Esophagus squamous epithelium (tissue), 4 donors: ENCODE results near the gene RUNX1.

Experiments used
- POLR2A ChIP-seq, 4 donors: fragments of 450-650 bp; IDR thresholded peaks; one replicate each; pipeline ENCODE4 v1.6.1; 2017; ENCODE audit warnings: antibody characterized with exemption in 4 of 4, mild to moderate bottlenecking in 4 of 4, moderate library complexity in 3 of 4
- TF ChIP-seq, protein P1 (sequence below), 6 experiments: fragments of 450-650 bp in 4 of 6; fragments of 200-600 bp in 2 of 6; sonication (generic) in 2 of 6; IDR thresholded peaks; one replicate each; pipeline ENCODE4 v1.5.1; 2016 to 2019; ENCODE audit warnings: antibody characterized with exemption in 6 of 6, mild to moderate bottlenecking in 4 of 6, moderate library complexity in 4 of 6

DNA sequence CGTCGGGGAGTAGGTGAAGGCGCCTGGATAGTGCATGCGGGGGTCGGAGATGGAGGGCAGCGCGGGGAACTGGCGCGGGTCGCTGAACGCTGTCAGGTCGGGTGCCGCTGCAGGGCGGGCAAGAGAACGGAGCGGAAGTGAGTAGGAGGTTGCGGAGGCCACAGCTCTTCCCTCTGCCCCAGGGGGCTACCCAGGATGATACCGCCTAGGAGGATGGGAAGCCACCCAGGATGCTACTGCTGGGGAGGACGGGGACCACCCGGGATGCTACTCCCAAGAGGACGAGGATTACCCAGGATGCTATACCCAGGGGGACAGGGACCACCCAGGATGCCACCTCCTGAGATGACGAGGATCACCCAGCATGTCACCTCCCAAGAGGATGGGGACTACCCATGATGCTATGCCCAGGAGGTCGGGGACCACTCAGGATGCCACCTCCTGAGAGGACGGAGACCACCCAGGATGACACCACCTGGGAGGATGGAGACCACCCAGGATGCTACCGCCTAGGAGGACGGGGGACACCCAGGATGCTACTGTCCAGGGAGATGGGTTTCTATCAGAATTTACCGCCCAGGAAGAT, 256.5 kb downstream of the RUNX1 start:
- no peak for TF ChIP-seq POLR2A (IDR thresholded peaks at IDR 0.05)
- TF ChIP-seq, protein P1, sequence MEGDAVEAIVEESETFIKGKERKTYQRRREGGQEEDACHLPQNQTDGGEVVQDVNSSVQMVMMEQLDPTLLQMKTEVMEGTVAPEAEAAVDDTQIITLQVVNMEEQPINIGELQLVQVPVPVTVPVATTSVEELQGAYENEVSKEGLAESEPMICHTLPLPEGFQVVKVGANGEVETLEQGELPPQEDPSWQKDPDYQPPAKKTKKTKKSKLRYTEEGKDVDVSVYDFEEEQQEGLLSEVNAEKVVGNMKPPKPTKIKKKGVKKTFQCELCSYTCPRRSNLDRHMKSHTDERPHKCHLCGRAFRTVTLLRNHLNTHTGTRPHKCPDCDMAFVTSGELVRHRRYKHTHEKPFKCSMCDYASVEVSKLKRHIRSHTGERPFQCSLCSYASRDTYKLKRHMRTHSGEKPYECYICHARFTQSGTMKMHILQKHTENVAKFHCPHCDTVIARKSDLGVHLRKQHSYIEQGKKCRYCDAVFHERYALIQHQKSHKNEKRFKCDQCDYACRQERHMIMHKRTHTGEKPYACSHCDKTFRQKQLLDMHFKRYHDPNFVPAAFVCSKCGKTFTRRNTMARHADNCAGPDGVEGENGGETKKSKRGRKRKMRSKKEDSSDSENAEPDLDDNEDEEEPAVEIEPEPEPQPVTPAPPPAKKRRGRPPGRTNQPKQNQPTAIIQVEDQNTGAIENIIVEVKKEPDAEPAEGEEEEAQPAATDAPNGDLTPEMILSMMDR (IDR thresholded peaks at IDR 0.05) = no peak
